ENCODE results near the gene KIFC1.

Gene KIFC1

GRCh38 chr6:33412140-33413009 lies 20.8 kb downstream of the KIFC1 start:
- DNase-seq = no peak

GRCh38 chr6:33413241-33414120 lies 21.9 kb downstream of the KIFC1 start:
- DNase-seq = no peak

GRCh38 chr6:33414592-33415271 lies 23.1 kb downstream of the KIFC1 start:
- DNase-seq = no peak

- DNase-seq = no peak
Measured at GRCh38 chr6:33415831-33416230, 24.2 kb downstream of the KIFC1 start.

- no peak for DNase-seq
Measured at GRCh38 chr6:33416386-33417127, 24.9 kb downstream of the KIFC1 start.

- no peak for DNase-seq
Measured at GRCh38 chr6:33417128-33417902, 25.7 kb downstream of the KIFC1 start.

- peak; percentile 98 for DNase-seq
Measured at GRCh38 chr6:33417903-33418689, 26.5 kb downstream of the KIFC1 start, which contains the start of gene CUTA. CUTA (minus strand) TSS chr6:33418107; CDS start chr6:33418000, 107 bp downstream.

GRCh38 chr6:33418690-33419291 lies 27.2 kb downstream of the KIFC1 start:
- no peak for DNase-seq

GRCh38 chr6:33419580-33420490 lies 28.2 kb downstream of the KIFC1 start, which contains the start of gene SYNGAP1:
SYNGAP1 (plus strand) TSS chr6:33420065; CDS start chr6:33420265, 200 bp downstream.
- DNase-seq = peak; percentile 39

GRCh38 chr6:33420491-33421343 lies 29.1 kb downstream of the KIFC1 start:
- no peak for DNase-seq

- DNase-seq = no peak
Measured at GRCh38 chr6:33421344-33421643, 29.7 kb downstream of the KIFC1 start.

- no peak for DNase-seq
Measured at GRCh38 chr6:33423777-33424176, 32.2 kb downstream of the KIFC1 start.

- no peak for DNase-seq
Measured at GRCh38 chr6:33424855-33425667, 33.4 kb downstream of the KIFC1 start.

GRCh38 chr6:33425668-33426577 lies 34.3 kb downstream of the KIFC1 start:
- peak; percentile 60 for DNase-seq

GRCh38 chr6:33426590-33427511 lies 35.2 kb downstream of the KIFC1 start:
- no peak for DNase-seq
